Spleen (tissue), 11 donors: ENCODE data around the gene ADARB1. TPM values are rescaled to one million over a fixed set of nuclear protein-coding genes. Genes with fewer than 3 reads are reported as not detected.

Experiments used
- DNase-seq: peaks from one replicate; pipeline ENCODE4 v3.0.0-alpha.2; 2020
- H3K27ac ChIP-seq, 8 donors: fragments of 200-600 bp; sonication (generic) in 7 of 8; 1 replicate in 4 of 8; 2 replicates in 4 of 8; pipeline versions ENCODE4 v1.5.0 to v1.8.0; 2016 to 2021; ENCODE audit warnings: inconsistent platforms in 4 of 8, mild to moderate bottlenecking in 4 of 8, moderate library complexity in 1 of 8
- H3K27me3 ChIP-seq, 7 donors: fragments of 200-600 bp; sonication (generic) in 6 of 7; replicated peaks in 1 of 7; 1 replicate in 4 of 7; 2 replicates in 3 of 7; pipeline versions ENCODE4 v1.5.0 to v1.8.0; 2016 to 2021; ENCODE audit warnings: inconsistent platforms in 3 of 7, mild to moderate bottlenecking in 1 of 7
- H3K36me3 ChIP-seq, 6 donors: fragments of 200-600 bp; sonication (generic) in 5 of 6; 1 replicate in 4 of 6; 2 replicates in 2 of 6; pipeline versions ENCODE4 v1.5.0 to v1.8.0; 2016 to 2021; ENCODE audit warnings: inconsistent platforms in 2 of 6
- H3K4me1 ChIP-seq, 6 donors: fragments of 200-600 bp; sonication (generic) in 5 of 6; 1 replicate in 3 of 6; 2 replicates in 3 of 6; pipeline versions ENCODE4 v1.5.0 to v1.8.0; 2016 to 2021; ENCODE audit warnings: inconsistent platforms in 3 of 6
- H3K4me3 ChIP-seq, 8 donors: fragments of 200-600 bp; sonication (generic) in 7 of 8; 1 replicate in 4 of 8; 2 replicates in 4 of 8; pipeline versions ENCODE4 v1.5.0 to v1.8.0; 2016 to 2021; ENCODE audit warnings: inconsistent platforms in 4 of 8, mild to moderate bottlenecking in 4 of 8, moderate library complexity in 2 of 8
- H3K9me3 ChIP-seq, 8 donors: fragments of 200-600 bp; sonication (generic) in 7 of 8; 1 replicate in 4 of 8; 2 replicates in 4 of 8; pipeline versions ENCODE4 v1.5.0 to v1.8.0; 2016 to 2021; ENCODE audit warnings: inconsistent platforms in 4 of 8
- POLR2A ChIP-seq, 3 donors: fragments of 450-650 bp; IDR thresholded peaks; one replicate each; pipeline ENCODE4 v1.5.1; 2017; ENCODE audit warnings: antibody characterized with exemption in 3 of 3, mild to moderate bottlenecking in 1 of 3
- POLR2AphosphoS5 ChIP-seq, 3 donors: sonication (generic); formaldehyde crosslinking; IDR thresholded peaks; one replicate each; pipeline ENCODE4 v1.5.1; 2017; ENCODE audit warnings: antibody characterized with exemption in 3 of 3
- WGBS, 5 donors: extraction: QIAGEN DNeasy Blood & Tissue Kit in 3 of 5; methylation state at CpG; one replicate each; pipeline versions ENCODE4 v1.1.5 to v1.1.7; 2013 to 2018; 5-methylcytosine and 5-hydroxymethylcytosine counted together
- intact Hi-C: fragments of 100-400 bp; cut with DNase I; formaldehyde crosslinking; loops from one replicate; pipeline ENCODE4 v1.15.0; 2023; ENCODE audit warnings: low total_unique reads
- polyA plus RNA-seq, 3 donors: library from polyadenylated mRNA; stranded (reverse); fragments of 200-250 nt; gene quantifications; one replicate each; pipeline ENCODE4 v1.2.1, GENCODE V29; 2013
- total RNA-seq, 7 donors: library from RNA; depleted of rRNA in 3 of 7; stranded (reverse); fragments of >200 nt in 3 of 7; fragmentation: NEBNext Ultra II Directional in 4 of 7; extraction: Animal tissue kit (Norgen Biotek cat#: 25700) in 4 of 7; gene quantifications; one replicate each; pipeline versions ENCODE4 v1.1.0 to v1.2.1, GENCODE V29; 2016 to 2021
- TF ChIP-seq, protein P1 (sequence below), 11 experiments: fragments of 200-600 bp in 7 of 11; fragments of 450-650 bp in 4 of 11; sonication (generic) in 4 of 11; IDR thresholded peaks in 8 of 11; conservative IDR thresholded peaks in 3 of 11; 1 replicate in 7 of 11; 2 replicates in 4 of 11; pipeline versions ENCODE4 v1.4.0 to v1.8.0; 2016 to 2021; ENCODE audit warnings: antibody characterized with exemption in 11 of 11, inconsistent platforms in 4 of 11, mild to moderate bottlenecking in 1 of 11
- donor health status: healthy with polysubstance abuse.
- donor health status: DM: no; HTN: no; CAD: no; lungs with moderate emphysema.
- donor health status: DM: no; HTN: no; CAD: no.
- donor health status: Bipolar disorder and iron deficiency.
- donor health status: healthy.
- donor health status: DM: no; HTN: no; CAD: no.
- donor health status: DM: yes; HTN: yes; CAD: no.

Gene ADARB1
- total and polyA plus RNA-seq, 10 donors: 9.1 to 50.8 (median 29.0) TPM

DNA sequence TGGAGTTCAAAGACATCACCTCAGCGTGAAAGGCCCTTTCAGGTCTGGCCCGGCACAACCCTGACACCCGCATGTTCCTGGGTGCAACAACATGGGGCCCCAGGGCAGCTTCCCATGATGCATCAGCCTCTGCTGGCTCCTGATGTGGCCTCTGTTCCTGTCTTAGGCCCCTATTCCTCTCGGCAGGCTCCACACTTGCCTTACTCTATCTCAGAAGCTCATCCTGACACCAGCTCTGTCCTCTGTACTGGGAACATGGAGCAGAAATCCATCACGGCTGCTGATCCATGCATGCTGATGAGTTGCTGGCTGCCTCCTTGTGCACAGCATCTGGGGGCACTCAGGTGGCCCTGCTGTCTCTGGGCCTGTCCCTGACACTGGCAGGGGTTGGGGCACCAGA, 74.6 kb downstream of the ADARB1 start:
- no peaks in the 10 kb centered on the region for H3K27me3 ChIP-seq
- H3K4me3 ChIP-seq: no peak overlapping the region
- H3K27ac ChIP-seq: no peak overlapping the region
- peaks cover 15 to 36% (median 28%) of the 10 kb centered on the region in 6 donors for H3K4me1 ChIP-seq
- TF ChIP-seq, protein P1, sequence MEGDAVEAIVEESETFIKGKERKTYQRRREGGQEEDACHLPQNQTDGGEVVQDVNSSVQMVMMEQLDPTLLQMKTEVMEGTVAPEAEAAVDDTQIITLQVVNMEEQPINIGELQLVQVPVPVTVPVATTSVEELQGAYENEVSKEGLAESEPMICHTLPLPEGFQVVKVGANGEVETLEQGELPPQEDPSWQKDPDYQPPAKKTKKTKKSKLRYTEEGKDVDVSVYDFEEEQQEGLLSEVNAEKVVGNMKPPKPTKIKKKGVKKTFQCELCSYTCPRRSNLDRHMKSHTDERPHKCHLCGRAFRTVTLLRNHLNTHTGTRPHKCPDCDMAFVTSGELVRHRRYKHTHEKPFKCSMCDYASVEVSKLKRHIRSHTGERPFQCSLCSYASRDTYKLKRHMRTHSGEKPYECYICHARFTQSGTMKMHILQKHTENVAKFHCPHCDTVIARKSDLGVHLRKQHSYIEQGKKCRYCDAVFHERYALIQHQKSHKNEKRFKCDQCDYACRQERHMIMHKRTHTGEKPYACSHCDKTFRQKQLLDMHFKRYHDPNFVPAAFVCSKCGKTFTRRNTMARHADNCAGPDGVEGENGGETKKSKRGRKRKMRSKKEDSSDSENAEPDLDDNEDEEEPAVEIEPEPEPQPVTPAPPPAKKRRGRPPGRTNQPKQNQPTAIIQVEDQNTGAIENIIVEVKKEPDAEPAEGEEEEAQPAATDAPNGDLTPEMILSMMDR (IDR thresholded peaks at IDR 0.05 in 8 of 11, conservative IDR thresholded peaks at IDR 0.05 in 3 of 11): no peak
- TF ChIP-seq POLR2AphosphoS5 (IDR thresholded peaks at IDR 0.05) (no peak), POLR2A (IDR thresholded peaks at IDR 0.05) (no peak)
- peaks cover 0 to 41% (median 8%) of the 10 kb centered on the region in 6 donors for H3K36me3 ChIP-seq
- H3K9me3 ChIP-seq: no peaks in the 10 kb centered on the region
- no peak for DNase-seq
- WGBS, 5 donors: 88 to 98% (median 97%) methylated on average over 5 of the region's 5 CpGs
- intact Hi-C loops: no loop called here

DNA sequence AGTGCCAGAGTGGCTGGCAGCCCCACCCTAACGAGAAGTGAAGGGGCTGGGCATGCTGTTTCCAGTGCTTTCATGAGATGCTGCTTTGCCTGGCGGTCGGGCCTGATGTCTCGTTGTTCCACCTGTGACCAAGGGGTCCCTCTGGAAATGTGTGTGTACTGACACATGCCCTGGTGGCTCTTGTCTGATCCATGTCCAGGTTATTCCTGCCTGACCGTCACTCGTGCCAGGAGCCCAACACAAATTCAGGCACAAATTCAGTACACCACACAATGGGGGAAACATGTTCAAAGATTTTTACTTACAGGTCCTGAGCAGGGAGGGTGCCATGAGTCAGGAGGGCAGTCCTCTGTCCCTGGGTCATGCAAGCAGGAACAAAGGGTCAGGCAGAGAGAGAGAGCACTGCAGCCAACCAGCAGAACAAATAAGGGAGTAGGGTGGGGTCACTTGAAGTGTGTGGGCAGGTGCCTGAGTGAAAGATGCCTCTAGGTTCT, 76.3 kb downstream of the ADARB1 start:
- Histone ChIP-seq H3K9me3 (no peaks in the 10 kb centered on the region), H3K27ac (no peak overlapping the region), H3K4me1 (peaks cover 20 to 49% (median 40%) of the 10 kb centered on the region in 6 donors), H3K36me3 (peaks cover 0 to 26% (median under 1%) of the 10 kb centered on the region in 6 donors), H3K4me3 (no peak overlapping the region), H3K27me3 (no peaks in the 10 kb centered on the region)
- DNase-seq: no peak
- intact Hi-C loops: no loop called here
- TF ChIP-seq POLR2AphosphoS5 (IDR thresholded peaks at IDR 0.05) (no peak), POLR2A (IDR thresholded peaks at IDR 0.05) (no peak)
- TF ChIP-seq, protein P1 (IDR thresholded peaks at IDR 0.05 in 8 of 11, conservative IDR thresholded peaks at IDR 0.05 in 3 of 11): no peak
- WGBS, 5 donors: 87 to 96% (median 93%) methylated on average over 6 of the region's 6 CpGs

- H3K36me3 ChIP-seq: peaks cover 0 to 22% (median 0%) of the 10 kb centered on the region in 6 donors
- peaks cover 20 to 44% (median 40%) of the 10 kb centered on the region in 6 donors for H3K4me1 ChIP-seq
- WGBS, 5 donors: 58 to 70% (median 58%) methylated on average over 9 to 10 of the region's 10 CpGs
- H3K9me3 ChIP-seq: no peaks in the 10 kb centered on the region
- TF ChIP-seq POLR2A (IDR thresholded peaks at IDR 0.05) (no peak), POLR2AphosphoS5 (IDR thresholded peaks at IDR 0.05) (no peak)
- TF ChIP-seq, protein P1 (IDR thresholded peaks at IDR 0.05 in 8 of 11, conservative IDR thresholded peaks at IDR 0.05 in 3 of 11): no peak
- H3K27me3 ChIP-seq: no peaks in the 10 kb centered on the region
- peak overlapping the region in 1 of 8 donors; percentile 16 for H3K27ac ChIP-seq
- DNase-seq: no peak
- intact Hi-C loops: no loop called here
- no peak overlapping the region for H3K4me3 ChIP-seq
These were observed 77.2 kb downstream of the ADARB1 start for GRCh38 chr21:45151445-45152160.

DNA sequence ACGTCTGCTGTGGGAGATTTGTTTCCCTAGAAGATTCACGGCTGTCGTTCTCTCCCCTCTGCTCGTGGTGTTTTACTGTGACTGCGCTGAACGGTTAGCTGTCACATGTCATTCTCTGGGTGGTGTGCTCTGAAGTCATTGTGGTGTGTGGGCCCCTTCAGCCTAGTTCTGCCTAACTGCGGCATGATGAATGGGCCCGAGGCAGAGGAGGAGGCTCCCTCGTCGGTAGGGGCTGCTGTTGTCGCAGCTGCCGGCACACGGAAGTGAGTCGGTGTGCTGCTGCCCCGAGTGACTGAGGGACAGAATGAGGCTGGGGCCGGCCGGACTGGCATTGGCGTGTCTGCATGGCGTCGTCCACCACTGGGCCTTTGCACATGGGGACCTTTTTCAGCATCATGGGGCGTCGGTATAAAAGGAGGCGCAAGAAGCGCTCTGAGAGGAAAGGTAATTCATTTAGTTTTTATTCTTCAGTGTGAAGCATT, 77.9 kb downstream of the ADARB1 start:
- WGBS, 5 donors: 27 to 33% (median 28%) methylated on average over 21 to 24 of the region's 24 CpGs
- intact Hi-C loops: no loop called here
- H3K27me3 ChIP-seq: no peaks in the 10 kb centered on the region

More for the DNA sequence above, 77.9 kb downstream of the ADARB1 start:
- Histone ChIP-seq H3K27ac (peak overlapping the region in 2 of 8 donors; percentile 9 to 16), H3K36me3 (peaks cover 0 to 22% (median 0%) of the 10 kb centered on the region in 6 donors), H3K4me1 (peaks cover 20 to 44% (median 40%) of the 10 kb centered on the region in 6 donors), H3K4me3 (peak overlapping the region in 1 of 8 donors; percentile 41), H3K9me3 (no peaks in the 10 kb centered on the region)
- peak; percentile 92 for DNase-seq
- peak; percentile 17 to 70 (median 62) for TF ChIP-seq POLR2AphosphoS5 (IDR thresholded peaks at IDR 0.05)
- TF ChIP-seq, protein P1 (IDR thresholded peaks at IDR 0.05 in 8 of 11, conservative IDR thresholded peaks at IDR 0.05 in 3 of 11): peak; percentile 18 to 59 (median 45)
- no peak for TF ChIP-seq POLR2A (IDR thresholded peaks at IDR 0.05)
